ENCODE measurements around the gene CASQ2. TPM values are rescaled to one million over a fixed set of nuclear protein-coding genes. Genes with fewer than 3 reads are reported as not detected.

The CASQ2 gene
- total and polyA plus RNA-seq, 9 of the 15 experiments (the other 6 are each of a cell fraction or from before 2014, with no cell fraction given): not detected

- TF ChIP-seq ZNF512 (tag; IDR thresholded peaks at IDR 0.05) (no peak), ZNF311 (CRISPR knock-in tag; IDR thresholded peaks at IDR 0.05) (no peak), ZKSCAN1 (IDR thresholded peaks at IDR 0.05; ENCODE audit: low read depth, low read length) (no peak), ZNF639 (CRISPR knock-in tag; conservative IDR thresholded peaks at IDR 0.05 in 1 of 2, IDR thresholded peaks at IDR 0.05 in 1 of 2) (no peak), HINFP (tag; conservative IDR thresholded peaks at IDR 0.05; ENCODE audit: low read depth) (no peak), HCFC1 (IDR thresholded peaks at IDR 0.05; ENCODE audit: low read depth, low read length) (no peak), THRAP3 (IDR thresholded peaks at IDR 0.05; ENCODE audit: borderline replicate concordance) (no peak), HNRNPL (IDR thresholded peaks at IDR 0.05; ENCODE audit: low read depth, low read length) (no peak), PATZ1 (CRISPR knock-in tag; IDR thresholded peaks at IDR 0.05; ENCODE audit: borderline replicate concordance) (no peak), MED1 (CRISPR knock-in tag; IDR thresholded peaks at IDR 0.05; ENCODE audit: borderline replicate concordance) (no peak), PHF8 (IDR thresholded peaks at IDR 0.05; ENCODE audit: borderline replicate concordance, low read length) (no peak), ZNF316 (IDR thresholded peaks at IDR 0.05) (peak; percentile 98), GTF2E2 (tag; IDR thresholded peaks at IDR 0.05) (no peak; the same call in 1 of the 2 replicates), NFATC3 (IDR thresholded peaks at IDR 0.05) (no peak), ZFP36 (IDR thresholded peaks at IDR 0.05; ENCODE audit: low read depth, low read length, partially characterized antibody) (peak; percentile 44), MAX (CRISPR knock-in tag; IDR thresholded peaks at IDR 0.05) (no peak), TRIM24 (IDR thresholded peaks at IDR 0.05) (no peak), SMARCA4 (IDR thresholded peaks at IDR 0.05) (peak; percentile 89), ESRRA (IDR thresholded peaks at IDR 0.05; ENCODE audit: borderline replicate concordance, low read depth) (peak; percentile 87; the same call in 1 of the 2 replicates), ZNF274 (IDR thresholded peaks at IDR 0.05; ENCODE audit: borderline replicate concordance, low read depth, low read length) (no peak), FOXJ2 (tag; IDR thresholded peaks at IDR 0.05) (0 out of 2 replicates have a peak, but pooled peaks have one; percentile 31), YBX1 (IDR thresholded peaks at IDR 0.05) (no peak), ZBTB8A (IDR thresholded peaks at IDR 0.05; ENCODE audit: partially characterized antibody) (no peak)
Observed at GRCh38 chr1:115669002-115669673, 99.4 kb downstream of the CASQ2 start (continued).

Measured in K562 (cell line).